Measurements from ENCODE around the gene ZBED3. TPM values are rescaled to one million over a fixed set of nuclear protein-coding genes. Genes with fewer than 3 reads are reported as not detected.

Gene ZBED3
- total RNA-seq, 2 experiments from 2014 or later = 3.0 to 3.7 TPM

GRCh38 chr5:77104813-77105212 lies 17.7 kb upstream of the ZBED3 start:
- Mint-ChIP-seq H3K36me3 (ENCODE audit: low read depth) (no peaks in the 10 kb centered on the region), H3K4me3 (no peak overlapping the region), H3K9me3 (no peaks in the 10 kb centered on the region), H3K27me3 (no peaks in the 10 kb centered on the region), H3K4me1 (ENCODE audit: low read depth) (no peaks in the 10 kb centered on the region), H3K27ac (no peak overlapping the region)
- CTCF ChIA-PET = no interaction called here
- intact Hi-C loops (cut with DNase I, micrococcal nuclease) = no loop called here
- ATAC-seq (ENCODE audit: poor library complexity) = no peak
- no peak for TF ChIP-seq CTCF (IDR thresholded peaks at IDR 0.05)
- Histone ChIP-seq H3K27me3 (ENCODE audit: control insufficient read depth in 1 of 2, insufficient read depth in 2 of 2, low read length in 2 of 2) (no peaks in the 10 kb centered on the region), H3K9me3 (ENCODE audit: control insufficient read depth in 1 of 2, insufficient read depth in 1 of 2, low read length in 2 of 2) (no peaks in the 10 kb centered on the region), H3K27ac (ENCODE audit: low read depth in 1 of 2, low read length in 2 of 2) (no peak overlapping the region), H3K4me1 (ENCODE audit: insufficient read depth, low read length) (no peaks in the 10 kb centered on the region), H3K4me3 (ENCODE audit: low read length) (no peak overlapping the region), H3K36me3 (ENCODE audit: insufficient read depth, low read length) (no peaks in the 10 kb centered on the region)
- DNase-seq = no peak
- POLR2A ChIA-PET = no interaction called here

GRCh38 chr5:77103457-77103856 lies 16.4 kb upstream of the ZBED3 start:
- DNase-seq (no peak), ATAC-seq (ENCODE audit: poor library complexity) (no peak)
- ChIA-PET CTCF (no interaction called here), POLR2A (no interaction called here)
- no peak for TF ChIP-seq CTCF (IDR thresholded peaks at IDR 0.05)
- Mint-ChIP-seq H3K27ac (no peak overlapping the region), H3K36me3 (ENCODE audit: low read depth) (no peaks in the 10 kb centered on the region), H3K27me3 (no peaks in the 10 kb centered on the region), H3K4me1 (ENCODE audit: low read depth) (no peaks in the 10 kb centered on the region), H3K9me3 (no peaks in the 10 kb centered on the region), H3K4me3 (no peak overlapping the region)
- no peaks in the 10 kb centered on the region for H3K27me3 ChIP-seq (ENCODE audit: control insufficient read depth in 1 of 2, insufficient read depth in 2 of 2, low read length in 2 of 2)
- no peaks in the 10 kb centered on the region for H3K36me3 ChIP-seq (ENCODE audit: insufficient read depth, low read length)
- intact Hi-C loops (cut with DNase I, micrococcal nuclease) = no loop called here
- no peaks in the 10 kb centered on the region for H3K4me1 ChIP-seq (ENCODE audit: insufficient read depth, low read length)
- H3K9me3 ChIP-seq (ENCODE audit: control insufficient read depth in 1 of 2, insufficient read depth in 1 of 2, low read length in 2 of 2) = no peaks in the 10 kb centered on the region
- H3K4me3 ChIP-seq (ENCODE audit: low read length) = no peak overlapping the region
- no peak overlapping the region for H3K27ac ChIP-seq (ENCODE audit: low read depth in 1 of 2, low read length in 2 of 2)

GRCh38 chr5:77102549-77102948 lies 15.5 kb upstream of the ZBED3 start:
- intact Hi-C loops (cut with DNase I, micrococcal nuclease) = no loop called here
- Mint-ChIP-seq H3K9me3 (no peaks in the 10 kb centered on the region), H3K4me3 (no peak overlapping the region), H3K27ac (no peak overlapping the region), H3K27me3 (no peaks in the 10 kb centered on the region), H3K36me3 (ENCODE audit: low read depth) (no peaks in the 10 kb centered on the region), H3K4me1 (ENCODE audit: low read depth) (no peaks in the 10 kb centered on the region)
- no peak for TF ChIP-seq CTCF (IDR thresholded peaks at IDR 0.05)
- Histone ChIP-seq H3K27ac (ENCODE audit: low read depth in 1 of 2, low read length in 2 of 2) (no peak overlapping the region), H3K27me3 (ENCODE audit: control insufficient read depth in 1 of 2, insufficient read depth in 2 of 2, low read length in 2 of 2) (no peaks in the 10 kb centered on the region), H3K4me3 (ENCODE audit: low read length) (no peak overlapping the region), H3K36me3 (ENCODE audit: insufficient read depth, low read length) (no peaks in the 10 kb centered on the region), H3K9me3 (ENCODE audit: control insufficient read depth in 1 of 2, insufficient read depth in 1 of 2, low read length in 2 of 2) (no peaks in the 10 kb centered on the region), H3K4me1 (ENCODE audit: insufficient read depth, low read length) (no peaks in the 10 kb centered on the region)
- DNase-seq (no peak), ATAC-seq (ENCODE audit: poor library complexity) (no peak)
- POLR2A ChIA-PET = no interaction called here
- CTCF ChIA-PET = no interaction called here
